ENCODE data around the gene POLH. TPM values are rescaled to one million over a fixed set of nuclear protein-coding genes. Genes with fewer than 3 reads are reported as not detected.
"Not testable (repeated sequence)": the region's sequence is repeated elsewhere in the genome, so short reads cannot be mapped to it uniquely, and the experiment has no call there.

The POLH gene
- total and polyA plus RNA-seq, 2 donors (not counting 1 experiment from before 2014, with no cell fraction given): 19.0 to 21.8 TPM

- no peak overlapping the region for H3K9ac ChIP-seq (ENCODE audit: insufficient read depth, low read length)
- H3K27ac ChIP-seq (ENCODE audit: insufficient read depth, low read length): no peak overlapping the region
- H3K79me2 ChIP-seq (ENCODE audit: control insufficient read depth, insufficient read depth, low read length): peaks cover 26% of the 10 kb centered on the region
- peaks cover 1% of the 10 kb centered on the region for H3K36me3 ChIP-seq (ENCODE audit: control insufficient read depth, insufficient read depth, low read length)
- TF ChIP-seq EZH2 (IDR thresholded peaks at IDR 0.05; ENCODE audit: low read length, missing control alignments) (no peak), CTCF (conservative IDR thresholded peaks at IDR 0.05 in 1 of 2, IDR thresholded peaks at IDR 0.05 in 1 of 2; ENCODE audit: low read depth in 1 of 2, low read length in 2 of 2) (no peak)
- H3K4me2 ChIP-seq (ENCODE audit: extremely low read depth, insufficient read depth, low read length): no peak overlapping the region
- no peaks in the 10 kb centered on the region for H3K27me3 ChIP-seq (ENCODE audit: control insufficient read depth, insufficient read depth, low read length)
- H3K4me1 ChIP-seq (ENCODE audit: control insufficient read depth, extremely low read depth, insufficient read depth, low read length): peaks cover 14% of the 10 kb centered on the region
- no peak for DNase-seq (ENCODE audit: low read depth in 2 of 2)
- H3K9me3 ChIP-seq (ENCODE audit: control insufficient read depth, insufficient read depth, low read depth, low read length): no peaks in the 10 kb centered on the region
- no peak overlapping the region for H2AFZ ChIP-seq (ENCODE audit: low read length)
- no peaks in the 10 kb centered on the region for H4K20me1 ChIP-seq (ENCODE audit: control insufficient read depth, extremely low read depth, insufficient read depth, low read length)
- no peak overlapping the region for H3K4me3 ChIP-seq (replicated peaks in 1 of 4; ENCODE audit: control extremely low read depth in 1 of 4, insufficient read depth in 1 of 4, low read depth in 3 of 4, low read length in 4 of 4)
These were observed 55.1 kb downstream of the POLH start for GRCh38 chr6:43630980-43631619.

- not testable (repeated sequence) for DNase-seq (ENCODE audit: low read depth in 2 of 2); H4K20me1 ChIP-seq (ENCODE audit: control insufficient read depth, extremely low read depth, insufficient read depth, low read length); H3K27ac ChIP-seq (ENCODE audit: insufficient read depth, low read length); H3K4me3 ChIP-seq (replicated peaks in 1 of 4; ENCODE audit: control extremely low read depth in 1 of 4, insufficient read depth in 1 of 4, low read depth in 3 of 4, low read length in 4 of 4); H3K36me3 ChIP-seq (ENCODE audit: control insufficient read depth, insufficient read depth, low read length); H3K9ac ChIP-seq (ENCODE audit: insufficient read depth, low read length); H2AFZ ChIP-seq (ENCODE audit: low read length); H3K27me3 ChIP-seq (ENCODE audit: control insufficient read depth, insufficient read depth, low read length); H3K4me2 ChIP-seq (ENCODE audit: extremely low read depth, insufficient read depth, low read length); H3K4me1 ChIP-seq (ENCODE audit: control insufficient read depth, extremely low read depth, insufficient read depth, low read length); H3K9me3 ChIP-seq (ENCODE audit: control insufficient read depth, insufficient read depth, low read depth, low read length)
- H3K79me2 ChIP-seq (ENCODE audit: control insufficient read depth, insufficient read depth, low read length): peaks cover 22% of the 10 kb centered on the region
These were observed 57.0 kb downstream of the POLH start for GRCh38 chr6:43633002-43633401.

GRCh38 chr6:43634702-43635303, 58.8 kb downstream of the POLH start:
- no peak for TF ChIP-seq EZH2 (IDR thresholded peaks at IDR 0.05; ENCODE audit: low read length, missing control alignments)
- no peak for TF ChIP-seq CTCF (conservative IDR thresholded peaks at IDR 0.05 in 1 of 2, IDR thresholded peaks at IDR 0.05 in 1 of 2; ENCODE audit: low read depth in 1 of 2, low read length in 2 of 2)
- peaks cover 2% of the 10 kb centered on the region for H3K36me3 ChIP-seq (ENCODE audit: control insufficient read depth, insufficient read depth, low read length)
- no peaks in the 10 kb centered on the region for H3K9me3 ChIP-seq (ENCODE audit: control insufficient read depth, insufficient read depth, low read depth, low read length)
- H3K9ac ChIP-seq (ENCODE audit: insufficient read depth, low read length): no peak overlapping the region
- no peak overlapping the region for H3K27ac ChIP-seq (ENCODE audit: insufficient read depth, low read length)
- H3K4me1 ChIP-seq (ENCODE audit: control insufficient read depth, extremely low read depth, insufficient read depth, low read length): peaks cover 4% of the 10 kb centered on the region
- no peak overlapping the region for H3K4me2 ChIP-seq (ENCODE audit: extremely low read depth, insufficient read depth, low read length)
- H3K4me3 ChIP-seq (replicated peaks in 1 of 4; ENCODE audit: control extremely low read depth in 1 of 4, insufficient read depth in 1 of 4, low read depth in 3 of 4, low read length in 4 of 4): no peak overlapping the region
- peaks cover 21% of the 10 kb centered on the region for H3K79me2 ChIP-seq (ENCODE audit: control insufficient read depth, insufficient read depth, low read length)
- no peak for DNase-seq (ENCODE audit: low read depth in 2 of 2)
- H2AFZ ChIP-seq (ENCODE audit: low read length): no peak overlapping the region
- no peaks in the 10 kb centered on the region for H3K27me3 ChIP-seq (ENCODE audit: control insufficient read depth, insufficient read depth, low read length)
- no peaks in the 10 kb centered on the region for H4K20me1 ChIP-seq (ENCODE audit: control insufficient read depth, extremely low read depth, insufficient read depth, low read length)

Data from fibroblast of lung (primary cell).